NCI-H748 (cell line): Measurements from ENCODE around the gene EFCAB12.
"Not testable (repeated sequence)": the region's sequence is repeated elsewhere in the genome, so short reads cannot be mapped to it uniquely, and the experiment has no call there.

Experiments used
- DNase-seq: peaks from one replicate; lab custom pipeline; 2025; ENCODE audit not compliant: unreplicated experiment; lab: John Stamatoyannopoulos, UW

The EFCAB12 gene

GRCh38 chr3:129370248-129370964 lies 58.0 kb downstream of the EFCAB12 start:
- DNase-seq: no peak

- no peak for DNase-seq
Observed at GRCh38 chr3:129369711-129370110, 58.7 kb downstream of the EFCAB12 start.

- DNase-seq: no peak
Observed at GRCh38 chr3:129367821-129368220, 60.6 kb downstream of the EFCAB12 start.

- no peak for DNase-seq
Observed at GRCh38 chr3:129366312-129366831, 62.1 kb downstream of the EFCAB12 start.

GRCh38 chr3:129365296-129366136 lies 62.9 kb downstream of the EFCAB12 start:
- no peak for DNase-seq

- not testable (repeated sequence) for DNase-seq
Observed at GRCh38 chr3:129364811-129365210, 63.6 kb downstream of the EFCAB12 start.

- not testable (repeated sequence) for DNase-seq
Observed at GRCh38 chr3:129363356-129363755, 65.1 kb downstream of the EFCAB12 start.

GRCh38 chr3:129360705-129361460 lies 67.6 kb downstream of the EFCAB12 start:
- DNase-seq: no peak

- no peak for DNase-seq
Observed at GRCh38 chr3:129360171-129360611, 68.2 kb downstream of the EFCAB12 start.

- no peak for DNase-seq
Observed at GRCh38 chr3:129358772-129359371, 69.6 kb downstream of the EFCAB12 start.

- no peak for DNase-seq
Observed at GRCh38 chr3:129358177-129358771, 70.2 kb downstream of the EFCAB12 start.

- DNase-seq: no peak
Observed at GRCh38 chr3:129357616-129358015, 70.8 kb downstream of the EFCAB12 start.

- no peak for DNase-seq
Observed at GRCh38 chr3:129356756-129357425, 71.5 kb downstream of the EFCAB12 start.

- no peak for DNase-seq
Observed at GRCh38 chr3:129353589-129353941, 74.9 kb downstream of the EFCAB12 start.

GRCh38 chr3:129352650-129353588 lies 75.5 kb downstream of the EFCAB12 start:
- no peak for DNase-seq

- DNase-seq: no peak
Observed at GRCh38 chr3:129352045-129352444, 76.4 kb downstream of the EFCAB12 start.
